ENCODE results near the gene WDPCP. TPM values are rescaled to one million over a fixed set of nuclear protein-coding genes. Genes with fewer than 3 reads are reported as not detected.
"Not testable (repeated sequence)": the region's sequence is repeated elsewhere in the genome, so short reads cannot be mapped to it uniquely, and the experiment has no call there.

WDPCP gene
- total and polyA plus RNA-seq, 2 experiments from 2014 or later = 8.8 to 20.4 TPM

DNA sequence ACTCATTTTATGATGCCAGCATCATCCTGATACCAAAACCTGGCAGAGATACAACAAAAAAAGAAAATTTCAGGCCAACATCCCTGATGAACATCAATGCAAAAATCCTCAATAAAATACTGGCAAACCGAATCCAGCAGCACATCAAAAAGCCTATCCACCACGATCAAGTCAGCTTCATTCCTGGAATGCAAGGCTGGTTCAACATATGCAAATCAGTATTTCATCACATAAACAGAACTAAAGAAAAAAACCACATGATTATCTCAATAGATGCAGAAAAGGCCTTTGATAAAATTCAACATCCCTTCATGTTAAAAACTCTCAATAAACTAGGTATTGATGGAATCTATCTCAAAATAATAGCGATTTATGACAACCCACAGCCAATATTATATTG, 29.4 kb downstream of the WDPCP start:
- Mint-ChIP-seq H3K9me3 (peaks cover 54% of the 10 kb centered on the region), H3K36me3 (ENCODE audit: low read depth) (peaks cover 75% of the 10 kb centered on the region), H3K4me1 (peaks cover 11% of the 10 kb centered on the region)
- not testable (repeated sequence) for H3K9me2 ChIP-seq (ENCODE audit: insufficient read depth); H3K27ac Mint-ChIP-seq; H3K27me3 Mint-ChIP-seq (ENCODE audit: insufficient read depth, low read depth, poor library complexity); H3K27ac ChIP-seq (ENCODE audit: low read depth); H2AFZ ChIP-seq; H3K4me3 ChIP-seq; ATAC-seq; H3K4me1 ChIP-seq (ENCODE audit: insufficient read depth); H3K36me3 ChIP-seq (ENCODE audit: insufficient read depth); H3K4me3 Mint-ChIP-seq; DNase-seq (ENCODE audit: low spot score); H3F3A ChIP-seq (replicated peaks; ENCODE audit: low read depth); H3K4me2 ChIP-seq; H4K20me1 ChIP-seq (replicated peaks; ENCODE audit: insufficient read depth); H3K27me3 ChIP-seq (ENCODE audit: insufficient read depth)
- peaks cover 27% of the 10 kb centered on the region for H3K79me2 ChIP-seq (replicated peaks; ENCODE audit: insufficient read depth)

- peaks cover 69% of the 10 kb centered on the region for H3K36me3 Mint-ChIP-seq (ENCODE audit: low read depth)
Observed at GRCh38 chr2:63557819-63558218, 30.5 kb downstream of the WDPCP start.

GRCh38 chr2:63555931-63556330, 32.3 kb downstream of the WDPCP start:
- H3K36me3 ChIP-seq (ENCODE audit: insufficient read depth) = no peaks in the 10 kb centered on the region
- peaks cover 6% of the 10 kb centered on the region; the same call in 1 of the 2 replicates for H3K9me2 ChIP-seq (ENCODE audit: insufficient read depth)
- Mint-ChIP-seq H3K4me3 (peak overlapping the region; percentile 3; the same call in 1 of the 3 replicates), H3K4me1 (peaks cover 11% of the 10 kb centered on the region), H3K36me3 (ENCODE audit: low read depth) (peaks cover 61% of the 10 kb centered on the region), H3K27me3 (ENCODE audit: insufficient read depth, low read depth, poor library complexity) (peaks cover 8% of the 10 kb centered on the region), H3K27ac (no peak overlapping the region), H3K9me3 (peaks cover 49% of the 10 kb centered on the region)
- peak; percentile 25 for DNase-seq (ENCODE audit: low spot score)
- peaks cover 9% of the 10 kb centered on the region for H3K4me1 ChIP-seq (ENCODE audit: insufficient read depth)
- peak overlapping the region; percentile 13 for H3K4me2 ChIP-seq
- H3K4me3 ChIP-seq = no peak overlapping the region
- no peak overlapping the region for H3K27ac ChIP-seq (ENCODE audit: low read depth)
- H3K79me2 ChIP-seq (replicated peaks; ENCODE audit: insufficient read depth) = peaks cover 27% of the 10 kb centered on the region
- 0 out of 3 replicates have a peak, but pooled peaks have one; percentile 27 for ATAC-seq
- H3F3A ChIP-seq (replicated peaks; ENCODE audit: low read depth) = no peaks in the 10 kb centered on the region
- H3K27me3 ChIP-seq (ENCODE audit: insufficient read depth) = no peaks in the 10 kb centered on the region
- H2AFZ ChIP-seq = no peak overlapping the region
- no peaks in the 10 kb centered on the region for H4K20me1 ChIP-seq (replicated peaks; ENCODE audit: insufficient read depth)
- TF ChIP-seq NANOG (IDR thresholded peaks at IDR 0.05; ENCODE audit: borderline replicate concordance) = no peak
- TF ChIP-seq, protein P1, sequence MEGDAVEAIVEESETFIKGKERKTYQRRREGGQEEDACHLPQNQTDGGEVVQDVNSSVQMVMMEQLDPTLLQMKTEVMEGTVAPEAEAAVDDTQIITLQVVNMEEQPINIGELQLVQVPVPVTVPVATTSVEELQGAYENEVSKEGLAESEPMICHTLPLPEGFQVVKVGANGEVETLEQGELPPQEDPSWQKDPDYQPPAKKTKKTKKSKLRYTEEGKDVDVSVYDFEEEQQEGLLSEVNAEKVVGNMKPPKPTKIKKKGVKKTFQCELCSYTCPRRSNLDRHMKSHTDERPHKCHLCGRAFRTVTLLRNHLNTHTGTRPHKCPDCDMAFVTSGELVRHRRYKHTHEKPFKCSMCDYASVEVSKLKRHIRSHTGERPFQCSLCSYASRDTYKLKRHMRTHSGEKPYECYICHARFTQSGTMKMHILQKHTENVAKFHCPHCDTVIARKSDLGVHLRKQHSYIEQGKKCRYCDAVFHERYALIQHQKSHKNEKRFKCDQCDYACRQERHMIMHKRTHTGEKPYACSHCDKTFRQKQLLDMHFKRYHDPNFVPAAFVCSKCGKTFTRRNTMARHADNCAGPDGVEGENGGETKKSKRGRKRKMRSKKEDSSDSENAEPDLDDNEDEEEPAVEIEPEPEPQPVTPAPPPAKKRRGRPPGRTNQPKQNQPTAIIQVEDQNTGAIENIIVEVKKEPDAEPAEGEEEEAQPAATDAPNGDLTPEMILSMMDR (conservative IDR thresholded peaks at IDR 0.05; ENCODE audit: low read depth in 2 of 2) = no peak
- TF ChIP-seq, protein P2, sequence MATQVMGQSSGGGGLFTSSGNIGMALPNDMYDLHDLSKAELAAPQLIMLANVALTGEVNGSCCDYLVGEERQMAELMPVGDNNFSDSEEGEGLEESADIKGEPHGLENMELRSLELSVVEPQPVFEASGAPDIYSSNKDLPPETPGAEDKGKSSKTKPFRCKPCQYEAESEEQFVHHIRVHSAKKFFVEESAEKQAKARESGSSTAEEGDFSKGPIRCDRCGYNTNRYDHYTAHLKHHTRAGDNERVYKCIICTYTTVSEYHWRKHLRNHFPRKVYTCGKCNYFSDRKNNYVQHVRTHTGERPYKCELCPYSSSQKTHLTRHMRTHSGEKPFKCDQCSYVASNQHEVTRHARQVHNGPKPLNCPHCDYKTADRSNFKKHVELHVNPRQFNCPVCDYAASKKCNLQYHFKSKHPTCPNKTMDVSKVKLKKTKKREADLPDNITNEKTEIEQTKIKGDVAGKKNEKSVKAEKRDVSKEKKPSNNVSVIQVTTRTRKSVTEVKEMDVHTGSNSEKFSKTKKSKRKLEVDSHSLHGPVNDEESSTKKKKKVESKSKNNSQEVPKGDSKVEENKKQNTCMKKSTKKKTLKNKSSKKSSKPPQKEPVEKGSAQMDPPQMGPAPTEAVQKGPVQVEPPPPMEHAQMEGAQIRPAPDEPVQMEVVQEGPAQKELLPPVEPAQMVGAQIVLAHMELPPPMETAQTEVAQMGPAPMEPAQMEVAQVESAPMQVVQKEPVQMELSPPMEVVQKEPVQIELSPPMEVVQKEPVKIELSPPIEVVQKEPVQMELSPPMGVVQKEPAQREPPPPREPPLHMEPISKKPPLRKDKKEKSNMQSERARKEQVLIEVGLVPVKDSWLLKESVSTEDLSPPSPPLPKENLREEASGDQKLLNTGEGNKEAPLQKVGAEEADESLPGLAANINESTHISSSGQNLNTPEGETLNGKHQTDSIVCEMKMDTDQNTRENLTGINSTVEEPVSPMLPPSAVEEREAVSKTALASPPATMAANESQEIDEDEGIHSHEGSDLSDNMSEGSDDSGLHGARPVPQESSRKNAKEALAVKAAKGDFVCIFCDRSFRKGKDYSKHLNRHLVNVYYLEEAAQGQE (IDR thresholded peaks at IDR 0.05; ENCODE audit: unreplicated experiment) = no peak
- no peak for TF ChIP-seq JUNB (IDR thresholded peaks at IDR 0.05; ENCODE audit: unreplicated experiment)
- TF ChIP-seq ETS1 (IDR thresholded peaks at IDR 0.05) = no peak
- TF ChIP-seq STAT1 (IDR thresholded peaks at IDR 0.05; ENCODE audit: unreplicated experiment) = no peak
- no peak for TF ChIP-seq EZH2phosphoT487 (IDR thresholded peaks at IDR 0.05; ENCODE audit: unreplicated experiment)
- no peak for TF ChIP-seq EZH2 (IDR thresholded peaks at IDR 0.05; ENCODE audit: low read depth, unreplicated experiment)
- TF ChIP-seq CREB1 (CRISPR knock-in tag; IDR thresholded peaks at IDR 0.05; ENCODE audit: low read depth) = no peak
- no peak for TF ChIP-seq POLR2AphosphoS5 (IDR thresholded peaks at IDR 0.05; ENCODE audit: low read depth)
- TF ChIP-seq ZNF114 (CRISPR knock-in tag; IDR thresholded peaks at IDR 0.05) = no peak
- no peak for TF ChIP-seq ZNF331 (CRISPR knock-in tag; IDR thresholded peaks at IDR 0.05; ENCODE audit: low read depth)

More at GRCh38 chr2:63557819-63558218, 30.5 kb downstream of the WDPCP start:
- not testable (repeated sequence) for H3F3A ChIP-seq (replicated peaks; ENCODE audit: low read depth); H3K27me3 Mint-ChIP-seq (ENCODE audit: insufficient read depth, low read depth, poor library complexity); H3K36me3 ChIP-seq (ENCODE audit: insufficient read depth); H3K4me3 Mint-ChIP-seq; DNase-seq (ENCODE audit: low spot score); H3K27ac Mint-ChIP-seq; ATAC-seq; H3K4me1 ChIP-seq (ENCODE audit: insufficient read depth); H3K27me3 ChIP-seq (ENCODE audit: insufficient read depth); H3K27ac ChIP-seq (ENCODE audit: low read depth); H2AFZ ChIP-seq; H3K4me3 ChIP-seq; H3K4me2 ChIP-seq; H4K20me1 ChIP-seq (replicated peaks; ENCODE audit: insufficient read depth); H3K9me2 ChIP-seq (ENCODE audit: insufficient read depth)
- Mint-ChIP-seq H3K4me1 (peaks cover 11% of the 10 kb centered on the region), H3K9me3 (peaks cover 54% of the 10 kb centered on the region)
- H3K79me2 ChIP-seq (replicated peaks; ENCODE audit: insufficient read depth) = peaks cover 27% of the 10 kb centered on the region
